Epidermal melanocyte (primary cell): ENCODE results near the gene DET1.
"Not testable (repeated sequence)": the region's sequence is repeated elsewhere in the genome, so short reads cannot be mapped to it uniquely, and the experiment has no call there.

Experiments
- DNase-seq: peaks from one replicate; pipeline ENCODE4 v3.0.0; 2011; ENCODE audit warnings: low spot score; ENCODE audit not compliant: insufficient read length

Gene DET1

GRCh38 chr15:88541111-88541510 lies 5.4 kb downstream of the DET1 start:
- DNase-seq: not testable (repeated sequence)

- DNase-seq: not testable (repeated sequence)
Observed at GRCh38 chr15:88540350-88540749, 6.1 kb downstream of the DET1 start.

- no peak for DNase-seq
Observed at GRCh38 chr15:88539441-88539840, 7.0 kb downstream of the DET1 start.

GRCh38 chr15:88538972-88539371 lies 7.5 kb downstream of the DET1 start:
- DNase-seq: no peak

- DNase-seq: no peak
Observed at GRCh38 chr15:88537591-88538317, 8.7 kb downstream of the DET1 start.

- DNase-seq: no peak
Observed at GRCh38 chr15:88535607-88536313, 10.7 kb downstream of the DET1 start.

- DNase-seq: no peak
Observed at GRCh38 chr15:88535100-88535499, 11.4 kb downstream of the DET1 start.

GRCh38 chr15:88533376-88533775 lies 13.1 kb downstream of the DET1 start:
- no peak for DNase-seq

- DNase-seq: no peak
Observed at GRCh38 chr15:88529021-88529630, 17.4 kb downstream of the DET1 start.

GRCh38 chr15:88526247-88526879 lies 20.1 kb downstream of the DET1 start:
- DNase-seq: no peak

- DNase-seq: no peak
Observed at GRCh38 chr15:88525418-88525817, 21.1 kb downstream of the DET1 start.

- not testable (repeated sequence) for DNase-seq
Observed at GRCh38 chr15:88524094-88524493, 22.4 kb downstream of the DET1 start.

- DNase-seq: no peak
Observed at GRCh38 chr15:88518903-88519302, 27.6 kb downstream of the DET1 start.

- DNase-seq: no peak
Observed at GRCh38 chr15:88513195-88513594, 33.3 kb downstream of the DET1 start.

- no peak for DNase-seq
Observed at GRCh38 chr15:88512601-88513000, 33.9 kb downstream of the DET1 start.

- DNase-seq: no peak
Observed at GRCh38 chr15:88512078-88512477, 34.4 kb downstream of the DET1 start.

GRCh38 chr15:88511161-88511560 lies 35.3 kb downstream of the DET1 start:
- DNase-seq: no peak

- DNase-seq: no peak
Observed at GRCh38 chr15:88509964-88510363, 36.5 kb downstream of the DET1 start.

- no peak for DNase-seq
Observed at GRCh38 chr15:88509321-88509720, 37.2 kb downstream of the DET1 start.

GRCh38 chr15:88506628-88507027 lies 39.9 kb downstream of the DET1 start:
- DNase-seq: no peak

GRCh38 chr15:88505721-88506120 lies 40.8 kb downstream of the DET1 start:
- DNase-seq: no peak

- no peak for DNase-seq
Observed at GRCh38 chr15:88504445-88504844, 42.0 kb downstream of the DET1 start.
